ENCODE results near the gene OVAAL.

Gene OVAAL

DNA sequence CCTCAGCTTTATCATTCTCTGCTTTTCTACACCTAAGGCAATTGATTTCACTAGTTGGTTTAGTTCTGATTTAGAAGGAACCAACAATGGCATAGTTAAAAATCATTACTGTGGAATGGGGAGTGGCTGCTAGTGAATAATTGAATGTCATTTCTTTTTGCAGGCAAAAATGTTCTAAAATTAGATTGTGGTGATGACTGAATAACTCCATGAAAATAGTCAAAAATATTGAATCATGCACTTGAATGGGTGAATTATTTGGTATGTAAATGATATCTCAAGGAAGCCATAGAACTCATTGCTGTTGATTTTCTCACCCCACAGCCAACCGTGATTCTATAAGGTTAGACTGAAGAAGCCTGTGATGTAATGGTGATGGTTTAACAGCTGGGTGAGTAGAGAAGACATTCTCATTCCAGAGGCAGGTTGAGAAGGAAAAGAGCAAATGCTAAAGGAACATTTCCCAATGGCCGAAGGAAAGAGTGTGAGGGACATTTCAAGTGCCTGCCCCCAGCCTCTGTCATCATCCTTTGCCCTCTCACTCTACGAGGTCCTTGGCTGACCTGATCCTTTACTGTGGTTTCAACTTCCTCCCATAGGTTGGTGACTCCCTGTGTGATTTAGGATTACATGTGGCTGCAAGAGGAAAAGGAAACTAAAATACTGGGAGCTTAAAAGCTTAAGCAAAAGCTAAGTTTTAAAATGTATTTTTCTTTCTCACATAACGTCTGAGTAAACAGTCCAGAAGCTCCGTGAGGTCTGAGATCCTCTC is 12.5 kb downstream of the OVAAL start:
- no peak for DNase-seq (ENCODE audit: low spot score)

DNA sequence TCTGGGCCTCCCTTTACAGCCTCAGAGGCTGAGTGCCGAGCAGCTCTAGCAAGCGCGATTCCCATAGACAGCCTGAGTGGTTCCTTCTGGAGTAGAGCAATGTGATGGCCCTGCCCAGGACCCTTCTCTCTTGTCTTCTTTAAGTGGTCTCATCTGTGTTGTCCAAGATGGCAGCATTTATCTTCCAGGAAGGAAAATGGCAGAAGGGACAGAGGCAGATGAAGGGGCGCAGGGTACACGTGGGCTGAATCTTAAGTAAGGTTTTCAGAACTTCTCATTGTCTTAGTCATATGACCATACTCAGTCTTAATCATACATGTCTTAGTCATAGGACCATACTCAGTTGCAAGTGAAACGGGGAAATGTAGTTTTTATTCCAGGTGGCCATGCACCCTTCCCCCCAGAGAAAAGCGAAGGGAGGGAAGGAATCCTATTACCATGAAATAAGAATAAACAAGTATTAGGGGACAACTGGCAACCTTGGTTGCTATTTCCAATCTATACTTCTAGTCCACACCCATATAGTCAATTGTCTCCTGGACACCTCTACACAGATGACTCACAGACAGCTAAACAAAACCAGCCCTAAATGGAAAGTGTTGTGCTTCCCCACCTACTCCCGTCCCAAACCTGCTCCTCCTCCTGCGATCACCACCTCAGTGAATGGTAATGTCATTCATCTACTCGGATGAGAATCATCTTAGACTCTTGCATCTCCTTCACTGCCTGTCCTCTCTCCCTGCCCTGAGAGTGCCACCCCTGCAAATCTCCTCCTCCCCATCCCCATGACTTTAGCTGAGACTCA is 13.3 kb downstream of the OVAAL start:
- DNase-seq (ENCODE audit: low spot score), result no peak

GRCh38 chr1:180572760-180573159 is 14.0 kb downstream of the OVAAL start:
- no peak for DNase-seq (ENCODE audit: low spot score)

DNA sequence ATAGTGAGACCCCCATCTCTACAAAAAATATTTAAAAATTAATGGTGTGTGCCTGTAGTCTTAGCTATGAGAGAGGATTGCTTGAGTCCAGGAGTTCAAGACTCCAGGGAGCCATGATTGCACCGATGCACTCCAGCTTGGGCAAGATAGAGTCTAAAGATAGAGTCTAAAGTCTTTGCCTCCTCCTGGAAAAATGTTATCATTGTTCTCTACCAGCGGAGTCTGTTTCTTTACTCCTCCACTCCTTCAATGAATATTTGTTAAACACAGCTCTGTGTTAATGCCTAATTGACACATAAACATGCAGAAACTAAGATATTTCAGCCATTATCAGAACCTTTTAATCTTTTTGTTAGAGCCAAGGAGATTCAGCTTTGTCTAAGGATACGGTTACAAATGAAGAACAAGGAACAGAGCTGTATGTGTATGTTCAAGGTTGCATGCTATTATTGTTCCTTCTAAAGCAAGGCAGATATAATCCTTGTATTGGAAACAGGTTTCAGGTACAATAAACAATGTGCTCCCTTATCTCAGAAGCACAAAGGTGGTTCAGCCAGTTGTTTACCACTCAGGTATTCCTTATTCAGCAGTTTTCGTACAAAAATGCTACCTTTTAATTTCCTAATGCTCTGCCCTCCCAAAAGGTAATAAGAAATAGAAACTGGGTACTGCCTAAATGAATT is 15.4 kb downstream of the OVAAL start:
- DNase-seq (ENCODE audit: low spot score), result no peak

DNA sequence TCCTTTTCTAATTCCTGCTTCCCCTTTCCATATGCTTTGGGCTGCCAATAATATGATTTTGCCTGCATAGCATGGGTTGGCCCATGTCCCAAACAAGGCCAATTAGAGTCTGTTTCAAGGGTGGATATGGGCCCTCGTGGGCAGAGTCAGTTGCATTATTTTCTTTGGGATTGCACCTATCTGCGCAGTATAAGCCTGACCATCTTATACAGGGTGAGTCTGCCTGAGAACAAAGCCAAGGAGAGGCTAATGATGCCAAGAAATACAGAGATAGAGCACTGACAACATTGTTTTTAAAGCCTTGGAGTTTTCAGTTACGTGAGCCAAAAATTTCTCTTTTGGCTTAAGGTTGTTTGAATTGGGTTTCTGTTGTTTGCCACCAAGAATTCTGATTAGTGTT is 18.6 kb downstream of the OVAAL start:
- no peak for DNase-seq (ENCODE audit: low spot score)

GRCh38 chr1:180579961-180580611 is 21.3 kb downstream of the OVAAL start:
- DNase-seq (ENCODE audit: low spot score), result no peak

- no peak for DNase-seq (ENCODE audit: low spot score)
Measured at GRCh38 chr1:180581635-180582039, 22.9 kb downstream of the OVAAL start.

DNA sequence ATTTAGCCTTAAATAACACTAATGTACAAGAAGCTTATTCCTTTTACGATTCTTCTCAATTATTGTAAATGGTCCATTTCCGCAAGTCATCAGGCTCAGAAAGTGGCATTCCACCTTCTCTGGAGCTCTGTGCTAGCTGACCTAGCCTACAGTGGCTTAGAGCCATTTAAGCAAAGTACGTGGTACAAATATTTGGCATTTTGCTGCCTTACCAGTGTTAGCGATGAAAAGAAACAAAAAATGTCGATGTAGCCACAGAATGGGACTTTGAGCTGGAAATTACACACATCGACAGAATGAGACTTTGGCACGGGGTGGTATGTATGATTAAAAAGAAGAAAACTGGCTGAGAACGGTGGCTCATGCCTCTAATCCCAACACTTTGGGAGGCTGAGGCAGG is 26.1 kb downstream of the OVAAL start:
- no peak for DNase-seq (ENCODE audit: low spot score)

DNA sequence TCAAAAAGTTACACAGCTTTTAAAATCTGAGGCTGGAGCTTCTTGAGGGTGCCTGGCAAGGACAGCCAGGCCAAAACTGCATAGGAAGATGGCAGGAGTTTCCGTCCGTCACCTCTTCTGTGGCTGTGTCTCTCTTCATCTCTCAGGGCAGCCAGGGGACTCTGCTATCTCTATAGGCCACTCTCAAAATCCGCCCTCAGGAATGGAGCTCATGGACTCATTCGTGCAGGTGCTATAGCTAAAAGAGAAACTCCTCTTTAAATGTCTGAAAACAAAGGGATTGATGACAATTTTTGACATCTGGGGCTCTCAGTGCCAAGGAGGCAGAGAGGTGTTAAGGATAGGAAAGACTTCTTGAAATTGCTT is 27.2 kb downstream of the OVAAL start:
- no peak for DNase-seq (ENCODE audit: low spot score)

DNA sequence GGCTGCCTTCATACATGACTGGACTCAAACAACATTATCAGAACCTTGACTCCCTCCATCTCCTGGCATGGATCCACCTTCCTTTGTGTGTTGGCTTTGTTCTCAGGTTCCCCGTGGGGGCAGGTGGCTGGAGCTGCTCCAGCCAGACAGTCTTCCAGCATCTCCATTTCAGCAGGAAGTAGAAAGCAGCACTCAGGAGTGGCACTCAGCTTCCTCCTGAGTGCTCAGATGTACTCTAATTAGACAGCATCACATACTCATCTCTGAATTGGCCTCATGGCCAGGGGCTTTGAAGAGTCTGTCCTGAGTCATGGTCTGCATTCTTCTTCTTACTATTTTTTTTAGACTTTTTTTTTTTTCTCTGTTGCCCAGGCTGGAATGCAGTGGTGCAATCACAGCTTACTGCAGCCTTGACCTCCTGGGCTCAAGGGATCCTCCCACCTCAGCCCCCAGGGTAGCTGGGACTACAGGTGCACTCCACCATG is 27.9 kb downstream of the OVAAL start:
- no peak for DNase-seq (ENCODE audit: low spot score)

DNA sequence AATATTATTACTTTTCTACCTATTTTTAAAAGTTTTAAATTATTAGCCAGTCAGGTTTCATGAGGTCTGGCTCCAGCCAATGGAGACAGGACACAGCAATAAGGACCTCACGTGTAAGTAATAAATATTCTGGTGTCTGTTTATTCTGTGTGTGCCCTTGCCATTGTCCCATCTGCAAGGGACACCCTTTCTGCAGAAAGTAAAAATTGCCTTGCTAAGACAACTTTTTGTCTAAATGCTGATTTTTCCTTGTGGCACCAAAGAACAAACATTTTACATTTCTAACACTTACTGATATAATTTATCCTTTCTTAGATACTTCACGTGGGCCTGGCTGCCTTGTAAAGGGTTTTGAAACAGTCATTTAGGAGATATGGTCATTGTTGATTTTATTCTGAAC is 29.4 kb downstream of the OVAAL start:
- no peak for DNase-seq (ENCODE audit: low spot score)

DNA sequence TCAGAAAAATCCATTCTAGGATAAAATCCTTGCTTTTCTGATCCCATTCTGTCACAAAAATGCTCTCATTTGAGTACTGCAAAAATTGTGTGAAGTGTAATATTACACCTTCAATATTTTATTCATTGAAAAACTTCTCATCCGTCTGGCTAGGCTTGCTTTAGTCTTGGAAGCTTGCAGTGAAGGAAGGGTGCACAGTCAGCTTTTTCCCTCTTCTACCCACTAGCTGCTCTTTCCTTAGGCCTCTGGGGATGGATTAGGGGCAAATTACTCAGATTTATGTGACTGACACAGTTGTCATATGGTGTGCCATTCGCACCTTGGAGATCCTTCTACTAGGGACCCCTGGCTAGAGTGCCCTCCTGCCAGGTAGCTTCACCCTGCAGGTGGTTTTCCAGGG is 32.1 kb downstream of the OVAAL start:
- no peak for DNase-seq (ENCODE audit: low spot score)

DNA sequence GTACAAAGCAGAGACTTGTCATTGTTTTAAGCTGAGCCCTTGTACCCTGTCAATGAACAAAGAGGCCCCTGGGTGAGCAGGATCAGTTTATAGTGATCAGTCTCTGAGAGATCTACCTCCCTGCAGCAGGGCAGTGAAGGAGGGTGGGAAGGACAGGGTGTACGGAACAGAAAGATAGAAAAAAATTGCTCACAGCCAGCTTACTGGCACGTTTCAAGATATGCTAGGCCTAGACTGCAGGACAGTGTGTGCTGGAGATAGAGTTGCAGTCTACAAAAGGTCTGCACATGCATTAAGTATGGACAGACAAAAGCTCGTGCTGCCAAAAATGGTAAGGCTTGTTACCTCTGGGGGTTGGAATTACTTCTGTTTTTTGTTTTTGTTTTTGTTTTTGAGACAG is 34.6 kb downstream of the OVAAL start:
- DNase-seq (ENCODE audit: low spot score), result no peak

DNA sequence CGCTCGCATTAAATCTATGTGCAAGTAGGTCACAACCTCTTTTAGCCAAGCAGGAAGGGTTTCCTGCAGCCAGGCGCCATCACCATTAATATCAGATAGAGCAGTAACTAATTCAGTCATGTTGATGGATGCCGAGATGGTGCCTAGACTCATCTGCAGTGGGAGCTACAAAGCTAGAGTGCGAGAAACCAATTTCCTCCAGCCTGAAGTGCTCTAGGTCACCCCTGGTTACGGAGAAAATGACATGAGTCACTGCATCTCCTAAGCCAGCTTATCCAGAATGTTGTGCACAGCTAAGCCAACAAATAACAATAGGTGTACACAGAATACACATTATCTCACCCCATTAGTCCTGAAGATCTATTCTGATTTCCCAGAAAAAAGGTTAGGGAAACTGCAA is 36.0 kb downstream of the OVAAL start:
- DNase-seq (ENCODE audit: low spot score), result no peak

- no peak for DNase-seq (ENCODE audit: low spot score)
Measured at GRCh38 chr1:180595966-180596365, 37.2 kb downstream of the OVAAL start.

GRCh38 chr1:180597520-180597919 is 38.8 kb downstream of the OVAAL start:
- no peak for DNase-seq (ENCODE audit: low spot score)

GRCh38 chr1:180598333-180598974 is 39.7 kb downstream of the OVAAL start:
- DNase-seq (ENCODE audit: low spot score), result no peak

DNA sequence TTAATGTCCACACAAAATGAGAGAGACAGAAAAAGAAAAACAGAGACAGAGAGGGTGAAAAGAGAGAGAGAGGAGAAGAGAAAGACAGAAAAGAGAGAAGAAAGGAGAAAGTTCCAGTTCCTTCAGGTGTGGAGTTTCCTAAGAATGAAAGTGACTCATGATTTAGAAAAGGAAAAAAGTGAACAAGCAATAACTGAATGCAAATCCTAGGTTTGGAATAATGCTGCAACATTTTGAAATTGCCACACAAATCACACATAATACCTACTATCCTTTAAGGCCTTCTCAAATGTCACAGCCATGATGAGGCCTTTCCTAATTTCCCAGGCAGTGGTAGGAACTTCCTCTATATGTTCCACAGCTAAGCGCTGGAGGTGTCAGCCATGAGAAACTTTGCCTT is 41.6 kb downstream of the OVAAL start:
- DNase-seq (ENCODE audit: low spot score), result no peak

DNA sequence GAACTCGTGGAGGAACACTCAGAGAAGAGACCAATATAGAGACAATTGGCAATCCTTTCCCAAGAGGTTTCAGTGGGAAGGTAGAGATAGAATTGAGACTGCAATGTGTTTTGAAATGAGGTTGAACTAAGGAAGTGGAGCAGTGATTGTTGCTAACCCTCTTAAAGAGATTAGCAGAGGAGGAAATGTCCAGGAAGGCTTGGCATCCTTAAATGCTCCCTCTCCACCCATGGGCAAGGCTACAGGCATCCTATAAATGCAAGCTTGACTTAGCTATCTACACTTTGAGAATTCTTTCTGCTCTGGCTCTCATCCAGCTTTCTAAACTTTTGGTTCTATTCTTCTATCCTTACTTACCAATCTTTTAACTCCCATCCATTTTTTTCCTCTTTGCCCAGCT is 42.7 kb downstream of the OVAAL start:
- DNase-seq (ENCODE audit: low spot score), result no peak

DNA sequence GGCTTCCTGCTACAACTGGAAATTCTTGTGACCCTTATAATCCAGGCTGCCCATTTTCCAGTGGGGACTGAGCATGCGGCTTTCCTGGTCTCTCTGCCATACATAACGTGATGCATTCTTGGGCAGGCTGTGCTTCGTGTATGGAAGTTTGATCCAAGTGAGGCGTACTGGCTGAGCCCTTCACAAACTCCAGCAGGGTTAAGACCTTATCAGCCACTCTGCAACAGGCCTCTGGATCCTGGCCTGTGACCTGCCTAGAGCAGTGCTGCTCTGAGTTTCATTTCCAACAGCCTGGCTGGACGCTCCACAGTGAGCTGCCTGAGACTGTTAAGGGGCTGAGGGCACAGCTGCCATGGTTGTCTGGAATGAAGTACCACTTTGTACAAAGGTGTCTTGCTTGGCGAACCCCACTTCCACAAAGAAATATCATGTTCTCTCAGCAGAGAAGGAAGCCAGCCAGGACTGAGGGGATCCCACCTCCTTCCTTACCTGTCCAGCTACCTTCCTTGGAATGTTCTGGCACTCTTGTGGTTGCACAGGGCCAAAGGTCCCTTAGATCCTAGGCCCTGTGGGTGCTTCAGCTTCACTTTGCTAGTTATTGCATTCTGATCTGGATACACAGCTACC is 44.6 kb downstream of the OVAAL start:
- DNase-seq (ENCODE audit: low spot score), result no peak

DNA sequence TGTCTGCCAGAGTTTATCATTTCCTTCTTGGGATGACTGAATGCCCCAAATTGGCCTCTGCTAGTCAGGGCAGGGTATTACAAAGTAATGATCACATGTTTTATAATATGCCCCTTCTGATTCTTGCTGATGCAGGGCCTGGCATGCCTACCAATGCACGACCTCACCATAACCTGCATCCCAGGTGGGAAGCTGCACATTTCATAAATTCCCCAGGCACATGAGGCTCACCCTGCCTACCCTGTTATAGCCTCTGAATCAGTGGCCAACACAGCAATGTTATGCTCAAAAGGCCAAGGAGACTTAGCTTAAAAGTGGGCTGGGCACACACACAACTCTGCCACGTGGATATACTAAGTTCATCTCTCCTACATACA is 45.1 kb downstream of the OVAAL start:
- DNase-seq (ENCODE audit: low spot score), result no peak
